Posterior vena cava (tissue), 2 donors: Measurements from ENCODE around the gene TNC. TPM values are rescaled to one million over a fixed set of nuclear protein-coding genes. Genes with fewer than 3 reads are reported as not detected.
A peak's percentile ranks its signal among the peaks of the same experiment; 100 is the strongest.

Experiments used
- DNase-seq: peaks from one replicate; pipeline ENCODE4 v3.0.0-alpha.2; 2020; ENCODE audit warnings: low spot score
- intact Hi-C, 2 donors: fragments of 100-400 bp; cut with DNase I; formaldehyde crosslinking; loops; one replicate each; pipeline versions ENCODE4 v1.14.1 to v1.14.2; 2022 to 2023
- long read RNA-seq, 2 donors: library from polyadenylated mRNA; unstranded; transcript quantifications; one replicate each; pipeline ENCODE4 v2.0.0, GENCODE V29; 2020 to 2021
- total RNA-seq, 2 donors: library from RNA; stranded (reverse); fragmentation: NEBNext Ultra II Directional; extraction: Animal tissue kit (Norgen Biotek cat#: 25700); gene quantifications; one replicate each; pipeline ENCODE4 v1.2.1, GENCODE V29; 2021
- donor health status: DM: yes; HTN: yes; CAD: no.
- donor health status: DM: yes; HTN: yes; CAD: no.

TNC gene
- total RNA-seq = 1,000 to 10,000 TPM; 1,005 to 1,076 TPM
- long read RNA-seq, donor 1, full-length matches to known transcripts = 4 of 361 reads
- long read RNA-seq, donor 1, partial matches to known transcripts = 235 of 361 reads
- long read RNA-seq, donor 1, other reads (novel, unspliced or antisense) = 122 of 361 reads
- long read RNA-seq, donor 2, partial matches to known transcripts = 322 of 411 reads
- long read RNA-seq, donor 2, other reads (novel, unspliced or antisense) = 89 of 411 reads

DNA sequence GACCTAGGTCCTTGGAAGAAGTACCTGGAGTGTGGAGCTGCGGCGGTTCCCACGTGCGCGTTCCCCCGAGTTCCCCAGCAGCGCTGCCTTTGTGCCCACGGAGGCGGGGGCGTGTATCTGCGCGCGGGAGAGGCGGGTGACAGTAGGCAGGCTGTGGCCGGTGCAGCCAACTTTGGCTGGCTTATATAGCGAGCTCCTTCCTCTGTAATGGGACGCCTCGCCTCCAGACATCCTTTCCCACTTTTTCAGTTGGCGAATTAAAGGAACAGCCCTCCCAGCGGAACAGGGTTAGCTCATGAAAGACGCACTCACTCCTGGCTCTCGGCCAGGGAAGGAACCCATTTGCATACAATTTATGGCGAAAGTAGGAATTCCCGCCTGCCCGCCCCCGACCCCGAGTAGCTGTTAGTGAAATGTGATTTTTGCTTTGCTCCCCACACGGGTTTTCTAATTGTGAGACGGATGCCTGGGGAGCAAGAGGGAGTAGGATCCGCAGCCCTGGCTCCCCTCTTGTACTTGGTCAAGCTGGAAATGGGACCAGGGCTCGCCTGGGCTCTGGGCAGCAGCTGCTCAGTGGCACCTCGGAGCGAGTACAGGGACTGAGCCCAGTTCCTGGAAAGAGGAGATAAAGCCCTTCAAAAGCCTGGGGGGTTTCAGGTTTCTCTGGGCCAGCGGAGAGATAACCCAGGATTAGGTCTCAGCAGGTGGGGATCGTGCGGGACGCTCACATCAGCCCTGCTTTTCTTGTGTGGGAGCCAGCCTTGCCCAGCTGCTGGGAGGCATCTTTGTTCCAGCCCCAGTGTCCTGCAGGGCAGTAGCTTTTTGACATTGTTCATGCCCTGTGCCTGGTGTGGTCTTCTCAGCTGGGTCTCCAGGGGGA, at the start of gene TNC:
Gene TNC (minus strand): TSS at position 159 of the 880 bp plus-strand sequence. CDS start 27,139 bp downstream, outside the sequence.
- intact Hi-C loops = no loop called here
- peak; percentile 92 for DNase-seq

DNA sequence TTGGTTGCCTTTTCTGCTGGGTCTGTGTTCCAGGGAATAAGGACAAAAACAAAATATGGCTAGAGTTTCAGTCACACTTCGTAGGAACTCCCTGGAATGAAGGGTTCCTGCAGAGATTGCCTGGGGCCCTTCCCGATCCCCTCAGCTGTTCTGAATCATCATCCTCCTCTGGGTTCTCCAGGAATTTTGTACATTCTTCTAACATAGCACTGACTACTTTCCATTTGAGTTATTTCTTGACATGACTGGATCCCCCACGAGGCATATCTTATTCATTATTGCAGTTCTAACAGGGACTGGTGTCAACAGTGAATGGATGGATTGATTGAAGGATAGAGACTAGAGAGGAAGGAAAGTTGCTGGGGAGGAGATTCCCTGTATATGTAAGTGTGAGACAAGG, 49.2 kb upstream of the TNC start:
- DNase-seq = no peak
- intact Hi-C loops = no loop called here

- intact Hi-C loops = no loop called here
Measured at GRCh38 chr9:115165233-115165632, 47.3 kb upstream of the TNC start.

DNA sequence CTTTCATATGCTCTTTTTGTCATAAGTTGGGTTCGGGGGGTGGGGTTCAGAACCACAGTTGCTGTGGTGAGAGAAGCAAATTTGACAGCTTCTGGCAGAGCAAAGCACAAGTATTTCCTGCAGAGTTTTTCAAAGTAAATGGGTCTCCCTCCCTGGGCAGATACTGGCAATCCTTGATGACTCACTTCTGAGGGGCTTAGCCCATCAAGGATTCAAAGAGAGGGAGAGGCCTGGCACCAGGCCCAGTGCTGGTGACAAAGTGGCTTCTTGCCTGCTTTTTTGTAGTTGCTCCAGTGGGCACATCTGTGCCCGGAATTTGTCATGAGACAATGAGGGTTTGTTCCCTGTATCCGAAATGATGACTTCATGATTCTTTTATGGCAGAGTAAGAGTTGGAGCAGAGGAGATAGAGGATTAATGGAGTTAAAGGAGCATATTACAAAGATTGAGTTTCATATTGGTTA, 46.6 kb upstream of the TNC start:
- no peak for DNase-seq
- intact Hi-C loops = no loop called here

More at GRCh38 chr9:115165233-115165632, 47.3 kb upstream of the TNC start:
- DNase-seq = no peak

DNA sequence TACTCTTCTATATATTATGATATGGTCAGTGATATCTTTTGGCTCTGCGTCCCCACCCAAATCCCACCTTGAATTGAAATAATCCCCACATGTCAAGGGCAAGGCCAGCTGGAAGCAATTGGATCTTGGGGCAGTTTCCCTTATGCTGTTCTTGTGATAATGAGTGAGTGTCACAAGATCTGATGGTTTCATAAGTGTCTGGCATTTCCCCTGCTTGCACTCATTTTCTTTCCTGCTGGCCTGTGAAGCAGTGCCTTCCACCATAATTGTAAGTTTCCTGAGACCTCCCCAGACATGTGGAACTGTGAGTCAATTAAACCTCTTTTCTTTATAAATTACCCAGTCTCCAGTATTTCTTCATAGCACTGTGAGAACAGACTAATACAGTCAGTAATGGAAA, 45.0 kb upstream of the TNC start:
- intact Hi-C loops = no loop called here
- no peak for DNase-seq

- intact Hi-C loops = no loop called here
- no peak for DNase-seq
Measured at GRCh38 chr9:115161446-115161845, 43.5 kb upstream of the TNC start.

GRCh38 chr9:115158661-115159481, 40.9 kb upstream of the TNC start:
- intact Hi-C loops = loop anchor here in 1 of 2 donors (5.0 kb wide), 1 partner anchor 43 kb away; no protein-coding TSS in a partner anchor
- DNase-seq = no peak

- intact Hi-C loops = loop anchor here in 1 of 2 donors (5.0 kb wide), 1 partner anchor 45 kb away; no protein-coding TSS in a partner anchor
- DNase-seq = no peak
Measured at GRCh38 chr9:115157245-115157674, 39.3 kb upstream of the TNC start.

- intact Hi-C loops = loop anchor here in 1 of 2 donors (5.0 kb wide), 1 partner anchor 47 kb away; no protein-coding TSS in a partner anchor
- no peak for DNase-seq
Measured at GRCh38 chr9:115155037-115155436, 37.1 kb upstream of the TNC start.

- DNase-seq = no peak
- intact Hi-C loops = loop anchor here in 1 of 2 donors (5.0 kb wide), 1 partner anchor 48 kb away; no protein-coding TSS in a partner anchor
Measured at GRCh38 chr9:115154617-115155016, 36.7 kb upstream of the TNC start.

- no peak for DNase-seq
- intact Hi-C loops = no loop called here
Measured at GRCh38 chr9:115152281-115152820, 34.4 kb upstream of the TNC start.

- no peak for DNase-seq
- intact Hi-C loops = no loop called here
Measured at GRCh38 chr9:115148721-115149120, 30.8 kb upstream of the TNC start.

DNA sequence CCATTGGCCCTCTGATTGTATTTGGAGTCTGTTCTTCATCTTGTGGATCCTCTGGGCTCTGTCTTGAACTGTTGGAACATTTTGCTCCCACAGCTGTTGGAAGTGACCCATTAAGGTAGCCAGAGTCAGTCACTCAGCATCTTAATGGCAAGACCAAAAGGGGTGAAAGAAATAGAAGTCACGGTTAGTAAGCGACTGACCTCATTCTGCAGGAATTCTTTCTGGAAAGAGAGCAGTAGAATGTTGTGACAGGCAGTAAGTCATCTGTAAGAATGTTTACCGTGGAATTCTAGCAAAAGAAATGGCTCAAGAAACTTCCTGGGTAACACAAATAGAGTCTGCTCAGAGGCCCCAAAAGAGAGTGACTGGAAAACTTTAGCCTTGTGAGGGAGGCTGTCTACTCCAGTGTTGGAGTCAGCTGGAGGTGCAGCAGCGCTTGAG, 28.6 kb upstream of the TNC start:
- no peak for DNase-seq
- intact Hi-C loops = no loop called here

DNA sequence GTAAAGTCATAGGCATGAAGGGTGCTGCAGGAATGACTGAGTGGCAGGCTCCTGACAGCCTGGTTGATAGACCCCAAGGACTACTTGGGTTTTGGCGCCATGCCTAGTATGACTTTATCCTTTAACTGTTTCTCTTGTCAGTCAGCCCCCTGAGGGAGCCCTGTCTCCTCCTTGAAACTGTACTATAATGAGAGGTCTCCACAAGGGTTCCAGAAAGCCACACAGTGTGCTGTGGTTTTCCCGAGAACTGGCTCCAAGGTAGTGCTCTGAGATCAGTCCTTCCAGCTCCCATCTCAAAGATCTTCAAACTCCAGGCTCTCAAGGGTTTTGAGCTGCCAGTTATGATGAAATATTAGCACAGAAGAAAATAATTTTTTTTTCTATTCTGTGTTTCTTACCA, 26.7 kb upstream of the TNC start:
- intact Hi-C loops = loop anchor here in 1 of 2 donors (5.0 kb wide), 1 partner anchor 168 kb away; no protein-coding TSS in a partner anchor
- DNase-seq = no peak

- DNase-seq = no peak
- intact Hi-C loops = loop anchor here in 1 of 2 donors (5.0 kb wide), 1 partner anchor 169 kb away; no protein-coding TSS in a partner anchor
Measured at GRCh38 chr9:115143689-115144088, 25.7 kb upstream of the TNC start.

- DNase-seq = no peak
Measured at GRCh38 chr9:115142517-115143270, 24.7 kb upstream of the TNC start.

GRCh38 chr9:115142090-115142489, 24.1 kb upstream of the TNC start:
- DNase-seq = no peak
- intact Hi-C loops = loop anchor here in 1 of 2 donors (5.0 kb wide), 1 partner anchor 170 kb away; no protein-coding TSS in a partner anchor

More at GRCh38 chr9:115142517-115143270, 24.7 kb upstream of the TNC start:
- intact Hi-C loops = loop anchor here in 1 of 2 donors (5.0 kb wide), 1 partner anchor 170 kb away; no protein-coding TSS in a partner anchor

DNA sequence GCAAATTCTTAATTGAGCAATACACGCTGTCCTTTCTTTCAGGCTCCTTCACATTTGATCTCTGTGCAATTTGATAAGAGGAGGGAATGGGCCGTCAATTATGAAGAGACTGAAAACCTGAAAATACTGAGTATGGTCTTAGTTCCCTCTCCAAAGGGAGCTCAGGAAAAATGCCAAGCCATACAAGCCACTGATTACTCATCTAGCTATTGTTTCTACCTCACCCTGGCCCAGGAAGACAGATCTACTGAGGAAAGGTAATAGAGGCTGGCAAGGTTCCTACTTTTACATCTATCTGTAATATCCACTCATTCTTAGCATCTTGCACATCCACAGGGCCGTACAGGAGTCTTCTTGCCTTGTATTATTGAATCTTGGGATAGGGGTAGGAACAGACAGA, 23.7 kb upstream of the TNC start:
- intact Hi-C loops = loop anchor here in 1 of 2 donors (5.0 kb wide), 1 partner anchor 171 kb away; no protein-coding TSS in a partner anchor
- no peak for DNase-seq
